Stimulated activated CD4-positive, alpha-beta T cell treated with anti-CD3 and anti-CD28 coated beads, Interleukin-2, amount 100 ng/mL, for 4 hours (primary cell): ENCODE results near the gene LMX1A.

Experiments used
- DNase-seq: peaks from one replicate; pipeline ENCODE4 v3.0.0-alpha.2; 2020; ENCODE audit warnings: low read depth

LMX1A gene

GRCh38 chr1:165355977-165356811 is at the start of gene LMX1A:
TSS of gene LMX1A (minus strand) at chr1:165356715. CDS start at chr1:165355559, 1,156 bp downstream.
- DNase-seq = no peak

- DNase-seq = no peak
Observed at GRCh38 chr1:165403835-165404482, 47.4 kb upstream of the LMX1A start.

- no peak for DNase-seq
Observed at GRCh38 chr1:165402517-165403111, 46.1 kb upstream of the LMX1A start.

- no peak for DNase-seq
Observed at GRCh38 chr1:165397944-165398343, 41.4 kb upstream of the LMX1A start.

- DNase-seq = no peak
Observed at GRCh38 chr1:165395901-165396300, 39.4 kb upstream of the LMX1A start.

- DNase-seq = no peak
Observed at GRCh38 chr1:165395478-165395877, 39.0 kb upstream of the LMX1A start.

- DNase-seq = peak; percentile 77
Observed at GRCh38 chr1:165392634-165393571, 36.4 kb upstream of the LMX1A start.

GRCh38 chr1:165389609-165390008 is 33.1 kb upstream of the LMX1A start:
- no peak for DNase-seq

- no peak for DNase-seq
Observed at GRCh38 chr1:165387961-165388360, 31.4 kb upstream of the LMX1A start.

GRCh38 chr1:165387505-165387904 is 31.0 kb upstream of the LMX1A start:
- no peak for DNase-seq

GRCh38 chr1:165383599-165384405 is 27.3 kb upstream of the LMX1A start:
- DNase-seq = no peak

GRCh38 chr1:165383067-165383466 is 26.6 kb upstream of the LMX1A start:
- no peak for DNase-seq

GRCh38 chr1:165381745-165382505 is 25.4 kb upstream of the LMX1A start:
- no peak for DNase-seq

GRCh38 chr1:165376811-165377311 is 20.3 kb upstream of the LMX1A start:
- DNase-seq = no peak

GRCh38 chr1:165376041-165376810 is 19.7 kb upstream of the LMX1A start:
- no peak for DNase-seq

GRCh38 chr1:165375623-165376022 is 19.1 kb upstream of the LMX1A start:
- no peak for DNase-seq

GRCh38 chr1:165371588-165372225 is 15.2 kb upstream of the LMX1A start:
- no peak for DNase-seq

GRCh38 chr1:165369255-165369848 is 12.8 kb upstream of the LMX1A start:
- peak; percentile 21 for DNase-seq
